ENCODE results near the gene PIEZO2. TPM values are rescaled to one million over a fixed set of nuclear protein-coding genes. Genes with fewer than 3 reads are reported as not detected.

PIEZO2 gene
- total RNA-seq, 2 experiments from 2014 or later, result not detected

- POLR2A ChIA-PET, result no interaction called here
- no peak for ATAC-seq (ENCODE audit: poor library complexity)
Measured at GRCh38 chr18:10713409-10713808, 436.0 kb downstream of the PIEZO2 start.

GRCh38 chr18:10707294-10707693, 442.1 kb downstream of the PIEZO2 start:
- intact Hi-C loops (cut with DNase I, micrococcal nuclease), result no loop called here
- no peaks in the 10 kb centered on the region for H3K4me1 Mint-ChIP-seq (ENCODE audit: low read depth)
- H3K27me3 ChIP-seq (ENCODE audit: control insufficient read depth in 1 of 2, insufficient read depth in 2 of 2, low read length in 2 of 2), result no peaks in the 10 kb centered on the region
- H3K27me3 Mint-ChIP-seq, result peaks cover 10% of the 10 kb centered on the region
- no peak overlapping the region for H3K4me3 Mint-ChIP-seq
- no peak for ATAC-seq (ENCODE audit: poor library complexity)
- DNase-seq, result no peak
- H3K27ac Mint-ChIP-seq, result no peak overlapping the region
- H3K36me3 Mint-ChIP-seq (ENCODE audit: low read depth), result no peaks in the 10 kb centered on the region
- no peak overlapping the region for H3K4me3 ChIP-seq (ENCODE audit: low read length)
- H3K9me3 ChIP-seq (ENCODE audit: control insufficient read depth in 1 of 2, insufficient read depth in 1 of 2, low read length in 2 of 2), result peaks cover 0 to 5% of the 10 kb centered on the region in 2 experiments
- no peak for TF ChIP-seq CTCF (IDR thresholded peaks at IDR 0.05)
- POLR2A ChIA-PET, result no interaction called here
- no peak overlapping the region for H3K27ac ChIP-seq (ENCODE audit: low read depth in 1 of 2, low read length in 2 of 2)
- H3K9me3 Mint-ChIP-seq, result no peaks in the 10 kb centered on the region
- H3K4me1 ChIP-seq (ENCODE audit: insufficient read depth, low read length), result no peaks in the 10 kb centered on the region
- H3K36me3 ChIP-seq (ENCODE audit: insufficient read depth, low read length), result no peaks in the 10 kb centered on the region
- CTCF ChIA-PET, result no interaction called here

More at GRCh38 chr18:10713409-10713808, 436.0 kb downstream of the PIEZO2 start:
- Mint-ChIP-seq H3K27me3 (peaks cover 4% of the 10 kb centered on the region), H3K4me3 (no peak overlapping the region), H3K36me3 (ENCODE audit: low read depth) (no peaks in the 10 kb centered on the region), H3K9me3 (no peaks in the 10 kb centered on the region), H3K27ac (no peak overlapping the region), H3K4me1 (ENCODE audit: low read depth) (no peaks in the 10 kb centered on the region)
- H3K27me3 ChIP-seq (ENCODE audit: control insufficient read depth in 1 of 2, insufficient read depth in 2 of 2, low read length in 2 of 2), result no peaks in the 10 kb centered on the region
- H3K9me3 ChIP-seq (ENCODE audit: control insufficient read depth in 1 of 2, insufficient read depth in 1 of 2, low read length in 2 of 2), result no peaks in the 10 kb centered on the region
- no peak overlapping the region for H3K27ac ChIP-seq (ENCODE audit: low read depth in 1 of 2, low read length in 2 of 2)
- no peaks in the 10 kb centered on the region for H3K36me3 ChIP-seq (ENCODE audit: insufficient read depth, low read length)
- H3K4me3 ChIP-seq (ENCODE audit: low read length), result no peak overlapping the region
- CTCF ChIA-PET, result no interaction called here
- no peaks in the 10 kb centered on the region for H3K4me1 ChIP-seq (ENCODE audit: insufficient read depth, low read length)
- no peak for TF ChIP-seq CTCF (IDR thresholded peaks at IDR 0.05)
- no peak for DNase-seq
- intact Hi-C loops (cut with DNase I, micrococcal nuclease), result no loop called here

- Mint-ChIP-seq H3K9me3 (no peaks in the 10 kb centered on the region), H3K4me1 (ENCODE audit: low read depth) (no peaks in the 10 kb centered on the region), H3K4me3 (no peak overlapping the region), H3K27me3 (peaks cover 10% of the 10 kb centered on the region), H3K27ac (no peak overlapping the region), H3K36me3 (ENCODE audit: low read depth) (no peaks in the 10 kb centered on the region)
- TF ChIP-seq CTCF (IDR thresholded peaks at IDR 0.05), result no peak
- POLR2A ChIA-PET, result no interaction called here
- no peak for ATAC-seq (ENCODE audit: poor library complexity)
- no peak overlapping the region for H3K4me3 ChIP-seq (ENCODE audit: low read length)
- no peaks in the 10 kb centered on the region for H3K4me1 ChIP-seq (ENCODE audit: insufficient read depth, low read length)
- CTCF ChIA-PET, result no interaction called here
- no peak overlapping the region for H3K27ac ChIP-seq (ENCODE audit: low read depth in 1 of 2, low read length in 2 of 2)
- intact Hi-C loops (cut with DNase I, micrococcal nuclease), result no loop called here
- H3K27me3 ChIP-seq (ENCODE audit: control insufficient read depth in 1 of 2, insufficient read depth in 2 of 2, low read length in 2 of 2), result no peaks in the 10 kb centered on the region
- no peaks in the 10 kb centered on the region for H3K36me3 ChIP-seq (ENCODE audit: insufficient read depth, low read length)
- no peak for DNase-seq
- peaks cover 0 to 5% of the 10 kb centered on the region in 2 experiments for H3K9me3 ChIP-seq (ENCODE audit: control insufficient read depth in 1 of 2, insufficient read depth in 1 of 2, low read length in 2 of 2)
Measured at GRCh38 chr18:10705786-10706185, 443.6 kb downstream of the PIEZO2 start.

Data from CD4-positive, alpha-beta T cell (primary cell).